ENCODE results near the gene TCL1A.
A peak's percentile ranks its signal among the peaks of the same experiment; 100 is the strongest.

TCL1A gene

DNA sequence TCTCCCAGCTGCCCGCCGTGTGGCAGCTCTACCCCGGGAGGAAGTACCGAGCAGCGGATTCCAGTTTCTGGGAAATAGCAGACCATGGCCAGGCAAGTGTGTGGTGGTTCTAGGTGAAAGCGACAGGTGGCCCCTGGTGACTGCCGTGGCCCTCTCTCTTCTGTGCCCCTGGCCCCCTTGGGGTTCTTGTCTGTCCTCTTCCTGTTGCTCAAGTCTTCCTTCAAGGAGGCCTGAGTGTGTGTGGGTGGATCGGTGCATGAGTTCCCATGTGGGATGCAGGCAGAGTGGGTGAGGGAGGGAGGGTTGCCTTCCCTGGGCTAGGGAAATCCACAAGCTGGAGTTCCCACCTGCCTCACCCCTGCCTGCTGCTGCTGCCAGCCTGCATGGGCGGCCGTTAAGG lies 23.1 kb downstream of the TCL1A start:
- DNase-seq (ENCODE audit: low read depth), result no peak
- no peak overlapping the region for H3K4me3 ChIP-seq (ENCODE audit: low read depth, low read length)
- TF ChIP-seq, protein P1, sequence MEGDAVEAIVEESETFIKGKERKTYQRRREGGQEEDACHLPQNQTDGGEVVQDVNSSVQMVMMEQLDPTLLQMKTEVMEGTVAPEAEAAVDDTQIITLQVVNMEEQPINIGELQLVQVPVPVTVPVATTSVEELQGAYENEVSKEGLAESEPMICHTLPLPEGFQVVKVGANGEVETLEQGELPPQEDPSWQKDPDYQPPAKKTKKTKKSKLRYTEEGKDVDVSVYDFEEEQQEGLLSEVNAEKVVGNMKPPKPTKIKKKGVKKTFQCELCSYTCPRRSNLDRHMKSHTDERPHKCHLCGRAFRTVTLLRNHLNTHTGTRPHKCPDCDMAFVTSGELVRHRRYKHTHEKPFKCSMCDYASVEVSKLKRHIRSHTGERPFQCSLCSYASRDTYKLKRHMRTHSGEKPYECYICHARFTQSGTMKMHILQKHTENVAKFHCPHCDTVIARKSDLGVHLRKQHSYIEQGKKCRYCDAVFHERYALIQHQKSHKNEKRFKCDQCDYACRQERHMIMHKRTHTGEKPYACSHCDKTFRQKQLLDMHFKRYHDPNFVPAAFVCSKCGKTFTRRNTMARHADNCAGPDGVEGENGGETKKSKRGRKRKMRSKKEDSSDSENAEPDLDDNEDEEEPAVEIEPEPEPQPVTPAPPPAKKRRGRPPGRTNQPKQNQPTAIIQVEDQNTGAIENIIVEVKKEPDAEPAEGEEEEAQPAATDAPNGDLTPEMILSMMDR (conservative IDR thresholded peaks at IDR 0.05; ENCODE audit: low read depth, low read length), result no peak

DNA sequence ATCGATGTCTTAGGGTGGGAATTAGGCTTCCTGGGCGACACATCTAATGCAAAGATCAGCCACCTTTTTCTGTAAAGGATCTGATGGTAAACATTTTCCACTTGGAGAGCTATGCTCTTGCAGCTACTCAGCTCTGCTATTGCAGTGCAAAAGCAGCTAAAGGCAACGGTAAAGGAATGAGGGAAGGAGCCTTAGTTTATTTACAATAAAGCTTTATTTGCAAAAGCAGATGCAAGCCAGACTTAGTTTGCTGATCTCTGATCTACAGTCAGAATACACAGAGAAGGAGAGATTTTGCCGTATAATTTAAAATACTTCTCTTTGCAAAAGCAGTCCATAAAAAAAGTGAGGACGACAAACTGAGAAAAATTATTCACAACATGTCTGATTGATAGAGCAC lies 24.5 kb downstream of the TCL1A start:
- TF ChIP-seq, protein P1 (conservative IDR thresholded peaks at IDR 0.05; ENCODE audit: low read depth, low read length), result no peak
- DNase-seq (ENCODE audit: low read depth), result no peak
- no peak overlapping the region for H3K4me3 ChIP-seq (ENCODE audit: low read depth, low read length)

DNA sequence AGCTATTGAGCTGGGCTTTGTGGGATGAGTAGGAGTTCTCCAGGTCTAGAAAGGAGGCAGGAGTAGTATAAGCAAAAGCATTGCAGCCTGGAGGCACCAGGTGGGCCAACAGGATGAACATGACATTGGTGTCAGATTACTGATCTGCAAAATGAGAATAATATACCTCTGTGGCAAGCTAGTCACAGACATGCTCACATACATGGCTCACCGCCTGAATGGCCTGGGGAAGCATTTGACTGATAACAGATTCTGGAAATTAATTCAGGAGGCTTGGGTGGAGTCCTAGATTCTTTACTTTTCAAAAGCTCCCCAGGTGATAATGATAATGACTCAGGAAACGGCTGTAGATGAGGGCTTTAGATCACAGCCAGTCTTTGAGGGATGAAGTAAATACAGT lies 27.0 kb downstream of the TCL1A start:
- no peak overlapping the region for H3K4me3 ChIP-seq (ENCODE audit: low read depth, low read length)
- DNase-seq (ENCODE audit: low read depth), result no peak
- TF ChIP-seq, protein P1 (conservative IDR thresholded peaks at IDR 0.05; ENCODE audit: low read depth, low read length), result no peak

DNA sequence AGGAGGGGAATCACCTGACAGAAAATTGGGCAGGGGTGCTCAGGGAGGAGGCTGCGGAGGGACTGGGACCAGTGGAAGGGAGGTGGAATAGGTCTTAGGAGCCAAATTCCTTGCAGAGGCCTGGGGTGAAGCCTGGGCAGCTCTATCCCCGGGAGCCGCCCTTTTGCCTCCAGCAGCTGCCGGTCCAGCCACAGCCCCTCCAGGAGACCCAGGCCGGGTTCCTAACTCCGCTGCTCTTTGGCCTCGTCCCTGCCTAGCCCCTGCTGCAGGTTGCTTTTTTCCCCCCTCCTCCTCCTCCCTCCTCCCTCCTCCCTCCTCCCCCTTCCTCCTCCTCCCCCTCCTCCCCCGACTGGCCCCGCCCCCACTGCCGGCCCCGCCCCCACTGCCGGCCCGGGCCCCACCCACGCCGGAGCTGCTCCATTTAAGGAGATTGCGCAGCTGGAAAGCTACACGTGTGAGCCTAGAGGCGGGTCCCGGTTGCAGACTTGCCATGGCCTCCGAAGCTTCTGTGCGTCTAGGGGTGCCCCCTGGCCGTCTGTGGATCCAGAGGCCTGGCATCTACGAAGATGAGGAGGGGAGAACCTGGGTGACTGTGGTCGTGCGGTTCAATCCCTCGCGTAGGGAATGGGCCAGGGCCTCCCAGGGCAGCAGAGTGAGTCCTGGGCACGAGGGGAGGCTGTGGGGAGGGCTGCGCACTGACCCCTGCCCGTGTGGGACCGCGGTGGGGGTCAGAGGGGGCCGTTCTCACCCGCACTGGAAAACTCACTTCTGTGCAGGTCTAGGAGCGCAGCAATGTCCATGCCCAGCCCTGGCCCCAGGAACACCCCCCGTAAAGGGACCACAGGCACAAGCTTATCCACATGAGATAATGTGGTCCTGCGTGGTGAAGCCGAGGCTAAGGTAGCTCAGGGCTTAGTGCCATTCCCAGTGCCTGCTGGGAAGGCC lies 27.7 kb downstream of the TCL1A start, which contains the start of gene TCL1B:
Gene TCL1B (plus strand): TSS at position 449 of the 945 bp plus-strand sequence. CDS start 42 bp downstream, at position 491.
- TF ChIP-seq, protein P1 (conservative IDR thresholded peaks at IDR 0.05; ENCODE audit: low read depth, low read length), result no peak
- DNase-seq (ENCODE audit: low read depth), result no peak
- H3K4me3 ChIP-seq (ENCODE audit: low read depth, low read length), result no peak within 1 kb of the TSS

DNA sequence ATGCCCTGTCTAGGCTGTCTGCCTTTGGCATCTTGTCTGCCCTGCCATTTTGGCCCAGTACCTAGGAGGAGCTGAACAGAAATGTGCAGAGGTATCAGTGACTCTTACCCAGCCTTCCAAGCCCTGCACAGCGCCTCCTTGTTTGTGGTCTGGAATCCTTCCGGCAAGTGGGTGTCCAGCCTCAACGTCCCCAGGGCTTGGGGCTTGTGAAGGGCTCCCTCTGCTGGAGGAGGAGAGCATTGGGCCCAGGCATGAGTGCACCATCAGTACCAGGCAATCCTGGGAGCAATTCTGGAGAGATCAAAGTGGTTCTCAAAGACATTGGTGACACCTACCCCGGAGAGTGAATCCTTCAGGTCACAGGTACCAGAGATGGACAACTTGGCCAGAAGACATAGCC lies 30.1 kb downstream of the TCL1A start:
- H3K4me3 ChIP-seq (ENCODE audit: low read depth, low read length), result no peak overlapping the region
- TF ChIP-seq, protein P1 (conservative IDR thresholded peaks at IDR 0.05; ENCODE audit: low read depth, low read length), result peak; percentile 23
- no peak for DNase-seq (ENCODE audit: low read depth)

DNA sequence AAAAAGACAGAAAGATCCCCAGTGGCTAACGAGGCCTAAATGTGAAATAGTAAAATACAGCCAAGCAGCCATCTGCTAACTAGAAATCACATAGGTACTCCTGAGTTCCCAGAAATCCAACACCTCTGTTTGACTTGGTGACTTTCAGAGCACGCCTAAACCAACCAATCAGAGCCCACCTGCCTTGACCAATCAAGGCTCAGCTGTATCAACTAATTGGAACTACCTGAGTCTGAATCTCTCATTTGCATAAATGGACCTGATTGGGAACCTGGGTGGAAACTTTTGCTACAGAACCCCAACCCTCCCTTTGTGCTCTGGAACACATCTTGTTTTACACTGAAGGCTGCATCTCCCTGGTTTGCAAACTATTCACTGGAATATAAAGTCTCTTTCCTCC lies 32.8 kb downstream of the TCL1A start:
- H3K4me3 ChIP-seq (ENCODE audit: low read depth, low read length), result no peak overlapping the region
- DNase-seq (ENCODE audit: low read depth), result no peak
- TF ChIP-seq, protein P1 (conservative IDR thresholded peaks at IDR 0.05; ENCODE audit: low read depth, low read length), result no peak

Measured in choroid plexus epithelial cell (primary cell).